SKM-1 treated with dmso at 0.1 percent for 144 hours (cell line): ENCODE data around the gene ZCCHC8.
A peak's percentile ranks its signal among the peaks of the same experiment; 100 is the strongest.
"Not testable (repeated sequence)": the region's sequence is repeated elsewhere in the genome, so short reads cannot be mapped to it uniquely, and the experiment has no call there.

ENCODE experiments used
- DNase-seq: peaks from one replicate; lab custom pipeline; 2025; ENCODE audit not compliant: unreplicated experiment; lab: John Stamatoyannopoulos, UW

The ZCCHC8 gene

GRCh38 chr12:122437656-122438121, 63.0 kb downstream of the ZCCHC8 start:
- DNase-seq = no peak

- no peak for DNase-seq
These were observed 65.5 kb downstream of the ZCCHC8 start for GRCh38 chr12:122435186-122435585.

GRCh38 chr12:122429043-122429442, 71.7 kb downstream of the ZCCHC8 start:
- DNase-seq = not testable (repeated sequence)

GRCh38 chr12:122427403-122427802, 73.3 kb downstream of the ZCCHC8 start:
- no peak for DNase-seq

- DNase-seq = peak; percentile 5
These were observed 77.2 kb downstream of the ZCCHC8 start for GRCh38 chr12:122423258-122424165.

GRCh38 chr12:122422730-122423257, 77.9 kb downstream of the ZCCHC8 start:
- DNase-seq = no peak

GRCh38 chr12:122421821-122422729, 78.7 kb downstream of the ZCCHC8 start, which contains the start of gene CLIP1:
Gene CLIP1, minus strand, starts transcription at chr12:122422669. Its CDS starts 42,217 bp downstream, at chr12:122380452.
- peak; percentile 33 for DNase-seq
